K562 (cell line): ENCODE data around the gene ZNF862.

Experiments
- HDGF ChIP-seq: fragments of 450-650 bp; IDR thresholded peaks from 2 replicates; pipeline ENCODE4 v1.6.1; 2016
- KDM2B ChIP-seq: fragments of 250-450 bp; sonication (Bioruptor Pico); IDR thresholded peaks from 2 replicates; pipeline ENCODE4 v1.8.0; 2021; ENCODE audit warnings: mild to moderate bottlenecking, moderate library complexity
- MEIS2 ChIP-seq: fragments of 450-650 bp; IDR thresholded peaks from 2 replicates; pipeline ENCODE4 v1.6.1; 2014; ENCODE audit warnings: mild to moderate bottlenecking; ENCODE audit not compliant: partially characterized antibody
- PCBP2 ChIP-seq: fragments of 200-400 bp; formaldehyde crosslinking; IDR thresholded peaks from 2 replicates; pipeline ENCODE4 v1.6.1; 2018; ENCODE audit warnings: low read length, low read depth, mild to moderate bottlenecking, moderate library complexity; ENCODE audit not compliant: poor library complexity, severe bottlenecking
- POLR2A ChIP-seq: fragments of 450-650 bp; conservative IDR thresholded peaks from 2 replicates; pipeline ENCODE4 v1.6.1; 2016
- REST ChIP-seq, 2 experiments: fragments of 450-650 bp; formaldehyde crosslinking in 1 of 2; IDR thresholded peaks; 2 replicates each; pipeline versions ENCODE4 v1.4.0 to v1.6.1; 2014 to 2020; ENCODE audit warnings: mild to moderate bottlenecking in 2 of 2, borderline replicate concordance in 1 of 2, low read depth in 1 of 2
- YY1 ChIP-seq, 3 experiments: IDR thresholded peaks; 2 replicates each; pipeline ENCODE4 v1.6.1; 2011; ENCODE audit warnings: low read length in 2 of 3, mild to moderate bottlenecking in 2 of 3, moderate library complexity in 2 of 3, borderline replicate concordance in 1 of 3, control low read depth in 1 of 3, low read depth in 1 of 3; ENCODE audit not compliant: insufficient read depth in 3 of 3, insufficient replicate concordance in 2 of 3, control insufficient read depth in 1 of 3, insufficient read length in 1 of 3; ENCODE audit errors: extremely low read depth in 1 of 3

GRCh38 chr7:149834601-149835000 lies 3.6 kb upstream of the ZNF862 start:
- no peak for TF ChIP-seq POLR2A
- TF ChIP-seq PCBP2 = no peak
- no peak for TF ChIP-seq YY1 (IDR thresholded peaks at IDR 0.05; ENCODE audit: borderline replicate concordance in 1 of 3, control insufficient read depth in 1 of 3, extremely low read depth in 1 of 3, insufficient read depth in 3 of 3, insufficient read length in 1 of 3, insufficient replicate concordance in 2 of 3, low read depth in 1 of 3, low read length in 2 of 3)
- TF ChIP-seq MEIS2 = no peak
- TF ChIP-seq KDM2B (CRISPR knock-in tag) = no peak
- no peak for TF ChIP-seq REST (IDR thresholded peaks at IDR 0.05; ENCODE audit: borderline replicate concordance)
- no peak for TF ChIP-seq REST (CRISPR knock-in tag; IDR thresholded peaks at IDR 0.05; ENCODE audit: low read depth)
- TF ChIP-seq HDGF = no peak
